Hematopoietic multipotent progenitor cell treated with erythropoietin and hydrocortisone succinate and interleukin-3 and kit ligand, for 8 days (in vitro differentiated cells): Measurements from ENCODE around the gene PPP1R1A.

Experiments
- DNase-seq: peaks from one replicate; pipeline ENCODE4 v3.0.0-alpha.2; 2015

PPP1R1A gene

DNA sequence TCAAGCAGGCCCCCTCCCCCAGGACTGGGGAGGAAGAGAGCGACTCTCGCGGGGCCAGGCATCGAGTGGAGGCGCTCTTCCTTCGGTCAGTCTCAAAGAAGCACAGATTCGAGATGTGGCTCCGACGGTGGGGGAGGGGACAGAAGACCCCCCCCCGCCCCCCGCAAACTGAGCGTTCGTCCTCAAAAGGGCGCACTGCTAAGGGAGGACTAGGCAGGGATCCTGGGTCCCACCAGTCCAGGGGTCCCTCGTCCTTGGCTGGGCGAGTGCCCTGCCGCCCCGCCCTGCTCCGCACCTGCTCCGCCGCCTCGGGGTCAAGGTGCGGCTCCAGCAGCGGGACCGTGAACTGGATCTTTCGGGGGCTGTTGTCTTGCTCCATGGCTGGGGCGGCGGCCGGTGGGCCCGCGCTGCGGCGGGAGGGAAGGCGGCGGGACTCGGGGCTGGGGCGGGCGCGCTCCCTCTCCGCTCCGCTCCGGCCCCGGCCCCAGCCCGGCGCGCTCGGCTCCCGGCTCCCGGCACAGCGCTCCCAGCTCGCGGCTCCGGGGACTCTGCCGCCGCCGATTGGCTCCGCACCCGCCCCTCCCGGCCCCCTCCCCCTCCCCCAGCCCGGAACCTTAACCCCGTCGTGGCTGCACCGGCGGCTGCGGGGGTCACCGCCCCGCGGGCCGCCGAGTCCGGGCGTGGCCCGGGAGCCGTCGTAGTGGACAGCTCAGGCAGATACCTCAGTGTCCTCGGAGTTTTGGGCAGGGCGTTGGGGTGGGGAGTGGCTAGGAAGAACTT lies at the start of gene PPP1R1A:
Gene PPP1R1A, minus strand, starts transcription at position 550 of the 780 bp plus-strand sequence. Its CDS starts 171 bp downstream, at position 379.
- no peak for DNase-seq

GRCh38 chr12:54634795-54635194 lies 46.3 kb upstream of the PPP1R1A start, which contains the start of gene LACRT:
TSS of gene LACRT (minus strand) at chr12:54634895. CDS start at chr12:54634841, 54 bp downstream.
- no peak for DNase-seq

DNA sequence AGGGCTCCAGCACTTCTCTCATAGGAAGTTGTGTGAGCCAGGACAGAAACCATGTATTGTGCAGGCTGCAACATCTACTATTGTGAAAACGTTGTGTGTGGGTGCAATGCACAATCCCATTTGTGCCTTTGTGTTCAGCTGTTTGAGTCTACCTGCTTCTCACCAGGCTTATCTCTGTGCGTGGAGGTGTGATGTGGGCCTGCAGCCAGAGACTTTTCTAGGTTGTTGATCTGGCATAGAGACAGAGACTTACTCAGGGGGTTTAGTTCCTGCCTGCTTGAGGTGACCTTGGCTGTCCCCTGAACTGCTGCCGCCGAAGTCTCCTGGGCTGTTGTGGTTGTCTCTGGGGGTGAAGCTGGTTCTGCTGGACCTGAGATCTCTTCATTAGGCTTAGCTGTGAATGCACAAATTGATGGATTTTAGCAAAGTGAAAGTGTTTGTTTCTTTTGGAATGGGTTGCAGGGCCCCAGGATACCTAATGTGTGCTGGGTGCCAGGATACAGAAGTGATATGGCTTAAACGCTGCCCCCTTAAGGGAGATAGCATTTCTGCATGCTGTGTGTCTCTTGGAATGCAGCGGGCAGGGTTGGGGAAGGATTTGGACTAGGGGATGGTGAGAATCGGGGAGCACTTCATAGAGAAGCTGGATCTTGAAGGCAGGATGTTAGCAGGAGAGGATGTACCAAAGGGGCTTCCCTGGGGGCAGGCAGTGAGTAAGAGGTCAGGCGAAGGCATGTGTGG lies 43.7 kb upstream of the PPP1R1A start:
- peak; percentile 7 for DNase-seq

DNA sequence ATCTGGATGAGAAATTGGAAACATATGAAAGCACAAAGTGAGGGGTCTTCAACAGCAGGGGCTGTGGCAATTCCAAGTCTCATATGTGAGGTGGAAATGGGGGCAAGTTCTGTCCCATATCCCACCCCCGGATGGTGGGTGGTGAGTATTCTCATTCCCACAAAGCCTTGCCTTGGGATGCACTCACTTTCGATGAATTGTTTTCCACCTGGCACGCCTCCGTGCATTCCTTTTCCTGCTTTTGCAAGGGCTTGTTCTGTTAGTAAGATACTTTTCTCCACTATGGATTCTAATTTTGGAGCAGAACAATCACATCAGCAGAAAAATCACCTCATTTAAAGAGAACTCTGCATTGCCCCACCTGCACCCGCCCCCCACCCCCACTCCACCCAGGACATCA lies 43.1 kb upstream of the PPP1R1A start:
- no peak for DNase-seq

DNA sequence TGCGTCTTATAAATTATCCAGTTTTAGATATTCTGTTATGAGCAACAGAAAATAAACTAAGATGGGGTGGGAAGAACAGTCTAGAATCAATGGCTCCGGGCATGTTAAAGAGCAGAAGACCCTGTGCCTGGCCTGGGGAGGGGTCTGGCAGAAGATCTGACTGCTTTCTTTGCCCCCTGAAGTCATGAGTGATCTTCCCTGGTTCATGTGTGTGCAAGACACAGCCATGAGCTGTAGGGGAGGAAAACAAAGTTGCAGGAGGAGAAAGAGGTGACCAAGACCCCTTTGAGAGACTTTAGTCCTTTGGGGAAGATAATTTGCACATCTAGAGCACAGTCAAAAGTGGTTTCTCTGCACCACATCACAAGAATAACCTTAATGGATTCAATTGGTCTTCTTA lies 41.5 kb upstream of the PPP1R1A start:
- DNase-seq = no peak

GRCh38 chr12:54628186-54628846 lies 39.9 kb upstream of the PPP1R1A start:
- no peak for DNase-seq

DNA sequence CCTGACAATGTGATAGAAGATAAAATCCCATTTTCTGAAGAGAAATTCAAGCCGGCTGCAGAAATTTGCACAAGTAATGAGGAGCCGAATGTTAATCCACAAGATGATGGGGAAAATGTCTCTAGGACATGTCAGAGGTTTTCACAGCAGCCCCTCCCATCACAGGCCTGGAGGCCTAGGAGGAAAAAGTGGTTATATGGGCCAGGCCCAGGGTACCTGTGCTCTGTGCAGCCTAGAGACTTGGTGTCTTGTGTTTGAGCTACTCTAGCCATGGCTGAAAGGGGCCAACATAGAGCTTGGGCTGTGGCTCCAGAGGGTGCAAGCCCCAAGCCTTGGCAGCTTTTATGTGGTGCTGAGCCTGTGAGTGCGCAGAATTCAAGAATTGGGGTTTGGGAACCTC lies 38.8 kb upstream of the PPP1R1A start:
- DNase-seq = no peak

DNA sequence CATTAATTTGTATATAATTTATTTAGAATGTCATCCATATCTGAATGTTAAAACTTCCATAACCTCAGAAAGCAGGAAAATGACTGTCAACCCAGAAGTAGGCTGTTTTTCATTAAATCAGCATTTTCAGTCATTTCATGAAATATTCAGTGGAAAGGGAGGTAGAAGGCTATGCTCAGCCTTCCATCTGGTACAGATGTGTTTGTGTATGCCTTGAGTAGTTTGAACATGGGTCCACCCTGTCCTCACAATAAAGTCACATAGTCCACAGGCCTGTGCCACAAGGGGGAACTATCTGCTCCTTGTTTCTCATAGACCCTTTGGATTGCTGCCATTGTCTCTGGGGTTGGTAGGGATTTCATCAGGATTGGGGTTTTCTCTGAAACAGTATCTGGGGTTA lies 37.1 kb upstream of the PPP1R1A start:
- DNase-seq = no peak

- peak; percentile 9 for DNase-seq
Observed at GRCh38 chr12:54624315-54625279, 36.1 kb upstream of the PPP1R1A start.

DNA sequence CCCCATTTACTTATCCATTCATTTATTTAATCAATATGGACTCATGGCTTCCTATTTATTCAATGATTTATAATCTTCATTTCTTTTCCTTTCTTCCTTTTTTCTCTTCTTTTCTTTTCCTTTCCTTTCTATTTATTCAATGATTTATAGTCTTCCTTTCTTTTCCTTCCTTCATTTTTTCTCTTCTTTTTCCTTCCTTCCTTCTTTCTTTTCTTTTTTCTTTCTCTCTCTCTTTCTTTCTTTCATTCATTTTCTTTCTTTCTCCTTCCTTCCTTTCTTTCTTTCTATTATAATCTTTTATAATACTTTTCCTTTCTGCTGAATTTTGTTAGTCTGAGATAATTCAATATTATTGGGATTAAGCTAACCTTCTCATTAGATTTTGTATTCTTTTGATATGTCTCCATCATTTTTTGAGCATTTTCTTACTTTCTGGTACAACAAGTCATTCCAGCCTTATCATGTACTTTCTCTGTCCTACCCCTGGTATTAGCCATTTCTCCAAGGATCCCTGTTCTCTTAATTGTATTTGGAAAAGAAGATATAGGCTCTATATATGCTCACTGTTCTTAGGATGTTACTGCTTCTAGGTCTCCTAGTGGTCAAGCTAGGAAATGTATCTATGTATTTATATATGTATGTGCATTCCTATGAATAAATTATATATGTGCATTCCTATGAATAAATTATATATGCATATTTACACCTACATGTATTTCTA lies 34.2 kb upstream of the PPP1R1A start:
- DNase-seq = peak; percentile 20

DNA sequence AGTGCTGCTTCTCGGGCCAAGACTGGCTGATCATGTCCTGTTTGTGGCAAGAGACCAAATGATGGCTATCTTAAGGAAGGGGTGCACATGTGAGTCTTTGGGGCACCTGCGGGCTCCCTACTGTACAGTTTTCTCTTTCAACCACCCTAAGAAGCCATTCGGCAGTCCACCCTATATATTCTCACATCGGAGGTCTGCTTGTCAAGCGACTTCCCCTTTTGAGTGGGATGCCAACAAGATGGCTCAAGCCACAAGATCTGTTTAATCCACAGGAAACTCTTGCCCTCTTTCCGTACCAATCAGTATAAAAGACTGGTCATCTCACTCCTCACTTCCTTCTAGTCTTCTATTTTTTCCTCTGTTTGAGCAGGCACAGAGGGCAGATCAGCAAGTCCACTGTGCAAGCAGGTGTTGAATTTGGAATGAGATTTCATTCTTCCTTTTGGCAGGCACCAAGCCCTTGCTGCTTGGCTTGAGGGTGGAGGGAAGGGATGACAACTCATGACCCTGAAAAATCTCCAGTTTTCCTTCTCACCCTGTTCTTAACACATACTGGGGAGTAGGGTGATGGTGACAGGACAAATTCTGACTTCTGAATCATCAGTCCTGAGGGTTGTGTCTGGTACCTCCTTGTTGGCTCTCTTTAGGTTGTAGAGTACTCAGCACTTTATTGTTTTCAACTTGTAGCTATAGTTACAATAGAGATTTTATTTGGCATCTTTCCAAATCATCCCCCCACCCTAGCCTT lies 28.6 kb upstream of the PPP1R1A start:
- peak; percentile 4 for DNase-seq

- no peak for DNase-seq
Observed at GRCh38 chr12:54612225-54612750, 23.8 kb upstream of the PPP1R1A start.

DNA sequence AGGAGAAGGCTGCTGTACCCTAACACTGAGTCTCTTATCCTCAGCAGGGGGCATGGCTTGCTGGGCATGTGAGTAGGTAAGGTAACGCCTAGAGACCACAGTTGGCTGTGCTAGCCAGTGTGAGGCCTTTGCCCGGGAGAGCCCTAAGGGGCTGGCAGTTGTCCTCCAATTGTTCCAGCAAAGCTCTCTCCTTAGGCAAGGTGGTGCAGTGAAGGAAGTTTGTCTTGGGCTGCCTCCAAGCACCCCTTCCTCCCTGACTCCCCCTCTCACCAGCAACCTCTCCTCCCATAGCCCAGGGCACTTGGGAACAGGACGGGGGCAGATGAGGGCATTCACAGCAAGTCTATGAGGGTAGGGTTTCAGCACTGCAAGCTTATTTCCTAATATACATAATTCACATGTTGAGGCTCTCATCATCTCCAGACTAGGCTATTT lies 23.3 kb upstream of the PPP1R1A start:
- DNase-seq = no peak

DNA sequence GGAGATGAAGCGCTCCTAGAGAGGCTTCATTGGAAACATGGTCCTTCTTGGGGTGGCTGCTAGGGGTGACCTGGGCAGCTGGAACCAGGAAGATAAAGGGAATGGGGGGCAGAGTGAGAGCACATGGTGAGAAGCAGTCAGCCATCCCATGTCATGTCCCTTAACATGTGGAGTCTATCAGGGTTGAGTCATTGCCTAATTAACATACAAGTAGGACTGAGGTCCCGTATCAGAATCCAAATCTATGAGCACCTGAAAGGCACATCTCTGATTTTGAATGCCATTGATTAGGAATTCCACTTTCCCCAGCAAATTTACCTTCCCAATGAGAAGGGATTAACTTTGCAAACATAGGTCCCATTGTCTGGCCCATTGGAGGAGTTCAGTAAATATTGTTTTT lies 20.3 kb upstream of the PPP1R1A start:
- no peak for DNase-seq

GRCh38 chr12:54608156-54608555 lies 19.7 kb upstream of the PPP1R1A start:
- DNase-seq = no peak

DNA sequence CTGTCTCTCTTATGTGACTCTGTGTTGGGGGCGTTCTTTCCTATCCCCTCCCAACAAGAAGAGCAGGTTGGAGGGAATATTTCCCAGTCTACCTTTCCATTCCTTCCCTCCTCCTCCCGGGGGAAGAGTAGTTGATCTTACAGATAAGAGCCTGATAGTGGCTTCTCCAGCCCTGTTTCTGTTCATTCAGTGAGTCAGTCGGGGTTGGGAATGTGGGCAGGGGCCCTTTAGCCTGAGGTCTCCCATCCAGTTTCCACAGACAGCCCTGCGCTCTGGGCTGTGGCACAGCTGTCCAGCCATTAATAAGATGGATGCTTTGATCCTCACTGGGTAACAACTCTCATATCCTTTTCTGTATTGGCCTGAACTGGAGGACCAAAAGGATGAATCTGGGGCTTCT lies 18.1 kb upstream of the PPP1R1A start:
- no peak for DNase-seq

GRCh38 chr12:54605138-54605970 lies 16.9 kb upstream of the PPP1R1A start:
- no peak for DNase-seq

- no peak for DNase-seq
Observed at GRCh38 chr12:54604436-54604835, 16.0 kb upstream of the PPP1R1A start.

- no peak for DNase-seq
Observed at GRCh38 chr12:54603872-54604271, 15.4 kb upstream of the PPP1R1A start.
